DND-41 (cell line): ENCODE results near the gene SERPINI2.

ENCODE experiments used
- ATAC-seq: fragments of 200-7000 bp; cut with Tn5 transposase; 3 replicates; pipeline ENCODE4 v1.9.1; 2021; ENCODE audit warnings: low read depth; ENCODE audit not compliant: insufficient read depth
- DNase-seq: peaks from one replicate; pipeline ENCODE4 v3.0.0-alpha.2; 2020
- H2AFZ ChIP-seq: 2 replicates; pipeline ENCODE4 v1.6.0; 2012; ENCODE audit warnings: low read depth, low read length
- H3K27ac ChIP-seq: 2 replicates; pipeline ENCODE4 v1.5.1; 2012; ENCODE audit warnings: low read length, inconsistent platforms
- H3K27me3 ChIP-seq: fragments of 200-600 bp; sonication (generic); 2 replicates; pipeline ENCODE4 v1.6.0; 2012; ENCODE audit warnings: low read length, mild to moderate bottlenecking, inconsistent platforms; ENCODE audit not compliant: insufficient read depth, poor library complexity
- H3K36me3 ChIP-seq: 2 replicates; pipeline ENCODE4 v1.5.1; 2012; ENCODE audit warnings: low read length, inconsistent platforms; ENCODE audit not compliant: insufficient read depth
- H3K4me1 ChIP-seq: 2 replicates; pipeline ENCODE4 v1.5.1; 2012; ENCODE audit warnings: mild to moderate bottlenecking, low read length; ENCODE audit not compliant: insufficient read depth
- H3K4me2 ChIP-seq: 2 replicates; pipeline ENCODE4 v1.6.0; 2012; ENCODE audit warnings: mild to moderate bottlenecking, moderate library complexity, low read length, inconsistent platforms; ENCODE audit not compliant: insufficient read depth
- H3K4me3 ChIP-seq, 2 experiments: fragments of 200-600 bp in 1 of 2; shearing (Covaris generic) in 1 of 2; 2 replicates each; pipeline ENCODE4 v1.5.1; 2012 to 2016; ENCODE audit warnings: inconsistent platforms in 2 of 2, low read length in 2 of 2, mild to moderate bottlenecking in 2 of 2, low read depth in 1 of 2, moderate library complexity in 1 of 2
- H3K79me2 ChIP-seq: 2 replicates; pipeline ENCODE4 v1.6.0; 2012; ENCODE audit warnings: low read length, inconsistent platforms; ENCODE audit not compliant: insufficient read depth
- H3K9ac ChIP-seq: 2 replicates; pipeline ENCODE4 v1.6.0; 2012; ENCODE audit warnings: low read depth, mild to moderate bottlenecking, inconsistent platforms, low read length, moderate library complexity
- H3K9me3 ChIP-seq: 2 replicates; pipeline ENCODE4 v1.5.1; 2012; ENCODE audit warnings: low read length, moderate library complexity, mild to moderate bottlenecking, inconsistent platforms; ENCODE audit not compliant: insufficient read depth, severe bottlenecking
- H4K20me1 ChIP-seq: 2 replicates; pipeline ENCODE4 v1.6.0; 2012; ENCODE audit warnings: low read length; ENCODE audit not compliant: insufficient read depth
- EZH2 ChIP-seq: IDR thresholded peaks from 3 replicates; pipeline ENCODE4 v1.6.1; 2012; ENCODE audit warnings: borderline replicate concordance, low read depth, mild to moderate bottlenecking, moderate library complexity, low read length, inconsistent platforms; ENCODE audit not compliant: severe bottlenecking
- TF ChIP-seq, protein P1 (sequence below): IDR thresholded peaks from 2 replicates; pipeline ENCODE4 v1.5.1; 2012; ENCODE audit warnings: borderline replicate concordance, low read length, moderate library complexity, mild to moderate bottlenecking; ENCODE audit not compliant: poor library complexity, severe bottlenecking; ENCODE audit errors: extremely low read depth

Gene SERPINI2

DNA sequence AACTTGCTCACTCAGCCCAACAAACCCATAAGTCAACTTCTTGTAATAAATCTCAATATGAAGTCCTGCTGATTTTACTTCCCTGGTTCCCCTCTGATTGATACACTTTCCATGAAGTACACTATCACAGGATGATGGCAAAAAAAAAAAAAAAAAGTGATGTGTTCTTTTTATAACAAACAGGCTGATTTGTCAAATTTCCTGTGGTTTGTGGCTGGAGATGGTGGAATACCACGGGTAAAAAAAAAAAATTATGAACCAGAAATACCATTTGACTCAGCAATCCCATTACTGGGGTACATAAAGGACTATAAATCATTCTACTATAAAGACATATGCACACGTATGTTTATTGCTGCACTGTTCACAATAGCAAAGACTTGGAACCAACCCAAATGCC is 10.7 kb upstream of the SERPINI2 start:
- TF ChIP-seq, protein P1, sequence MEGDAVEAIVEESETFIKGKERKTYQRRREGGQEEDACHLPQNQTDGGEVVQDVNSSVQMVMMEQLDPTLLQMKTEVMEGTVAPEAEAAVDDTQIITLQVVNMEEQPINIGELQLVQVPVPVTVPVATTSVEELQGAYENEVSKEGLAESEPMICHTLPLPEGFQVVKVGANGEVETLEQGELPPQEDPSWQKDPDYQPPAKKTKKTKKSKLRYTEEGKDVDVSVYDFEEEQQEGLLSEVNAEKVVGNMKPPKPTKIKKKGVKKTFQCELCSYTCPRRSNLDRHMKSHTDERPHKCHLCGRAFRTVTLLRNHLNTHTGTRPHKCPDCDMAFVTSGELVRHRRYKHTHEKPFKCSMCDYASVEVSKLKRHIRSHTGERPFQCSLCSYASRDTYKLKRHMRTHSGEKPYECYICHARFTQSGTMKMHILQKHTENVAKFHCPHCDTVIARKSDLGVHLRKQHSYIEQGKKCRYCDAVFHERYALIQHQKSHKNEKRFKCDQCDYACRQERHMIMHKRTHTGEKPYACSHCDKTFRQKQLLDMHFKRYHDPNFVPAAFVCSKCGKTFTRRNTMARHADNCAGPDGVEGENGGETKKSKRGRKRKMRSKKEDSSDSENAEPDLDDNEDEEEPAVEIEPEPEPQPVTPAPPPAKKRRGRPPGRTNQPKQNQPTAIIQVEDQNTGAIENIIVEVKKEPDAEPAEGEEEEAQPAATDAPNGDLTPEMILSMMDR: no peak
- no peak for TF ChIP-seq EZH2
- no peak overlapping the region for H3K9ac ChIP-seq
- H4K20me1 ChIP-seq: no peaks in the 10 kb centered on the region
- H3K27ac ChIP-seq: no peak overlapping the region
- DNase-seq: no peak
- H3K79me2 ChIP-seq: no peaks in the 10 kb centered on the region
- no peak overlapping the region for H2AFZ ChIP-seq
- no peaks in the 10 kb centered on the region for H3K27me3 ChIP-seq
- no peaks in the 10 kb centered on the region for H3K36me3 ChIP-seq
- H3K9me3 ChIP-seq: no peaks in the 10 kb centered on the region
- H3K4me3 ChIP-seq: no peak overlapping the region
- H3K4me1 ChIP-seq: no peaks in the 10 kb centered on the region
- H3K4me2 ChIP-seq: no peak overlapping the region
- ATAC-seq: no peak

DNA sequence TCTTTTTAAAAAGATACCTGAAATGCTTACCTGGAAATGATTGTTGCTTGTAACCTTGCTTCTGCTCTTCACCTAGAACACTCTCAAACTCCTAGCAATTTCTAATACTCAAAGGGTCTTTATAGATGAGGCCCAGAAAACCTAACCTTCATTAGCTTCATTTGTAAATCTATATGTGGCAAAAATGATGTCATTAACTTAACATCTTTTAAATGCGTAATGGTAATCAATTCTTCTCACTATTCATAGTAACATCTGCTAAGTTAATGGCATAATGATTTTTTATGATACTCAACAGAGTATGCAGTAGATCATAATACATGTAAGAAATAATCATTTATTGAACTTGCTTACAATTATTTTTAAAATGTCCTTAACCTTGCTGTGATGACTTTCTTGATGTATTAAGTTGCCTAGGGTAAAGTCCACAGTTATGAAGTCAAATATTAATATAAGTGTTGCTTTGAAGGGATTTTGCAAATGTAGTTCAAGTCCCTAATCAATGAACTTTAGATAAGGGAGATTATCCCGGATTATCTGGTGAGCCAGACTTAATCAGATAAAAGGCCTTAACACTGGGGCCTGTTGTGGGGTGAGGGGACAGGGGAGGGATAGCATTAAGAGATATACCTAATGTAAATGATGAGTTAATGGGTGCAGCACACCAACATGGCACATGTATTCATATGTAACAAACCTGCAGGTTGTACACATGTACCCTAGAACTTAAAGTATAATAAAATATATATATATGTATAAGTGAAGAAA is 10.1 kb upstream of the SERPINI2 start:
- ATAC-seq: no peak
- no peaks in the 10 kb centered on the region for H3K4me1 ChIP-seq
- no peak overlapping the region for H3K9ac ChIP-seq
- H3K4me2 ChIP-seq: no peak overlapping the region
- H2AFZ ChIP-seq: no peak overlapping the region
- TF ChIP-seq, protein P1: no peak
- no peak for TF ChIP-seq EZH2
- H3K36me3 ChIP-seq: no peaks in the 10 kb centered on the region
- no peaks in the 10 kb centered on the region for H3K9me3 ChIP-seq
- H3K27me3 ChIP-seq: no peaks in the 10 kb centered on the region
- no peaks in the 10 kb centered on the region for H3K79me2 ChIP-seq
- DNase-seq: no peak
- H3K4me3 ChIP-seq: no peak overlapping the region
- no peaks in the 10 kb centered on the region for H4K20me1 ChIP-seq
- no peak overlapping the region for H3K27ac ChIP-seq

DNA sequence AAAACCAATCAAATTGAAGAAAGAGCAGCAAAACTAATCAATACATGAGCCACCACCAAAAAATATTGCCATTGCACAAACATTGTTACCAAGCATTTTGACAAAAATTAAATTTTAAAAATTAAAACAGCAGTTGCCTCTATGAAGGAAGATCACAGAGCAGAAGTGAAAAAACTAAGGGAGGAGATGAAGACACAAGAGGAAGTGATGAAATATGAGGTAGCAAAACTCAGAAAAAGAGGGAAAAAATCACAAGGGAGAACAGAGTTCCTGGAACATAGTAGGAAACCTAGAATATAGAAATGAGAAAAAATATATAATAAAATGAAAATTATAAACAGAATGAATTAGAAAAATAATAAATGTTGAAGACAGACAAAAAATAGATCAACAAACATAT is 7.3 kb upstream of the SERPINI2 start:
- DNase-seq (no peak), ATAC-seq (no peak)
- no peaks in the 10 kb centered on the region for H4K20me1 ChIP-seq
- H3K4me2 ChIP-seq: no peak overlapping the region
- no peak overlapping the region for H3K27ac ChIP-seq
- TF ChIP-seq, protein P1: no peak
- TF ChIP-seq EZH2: no peak
- no peaks in the 10 kb centered on the region for H3K36me3 ChIP-seq
- no peak overlapping the region for H3K9ac ChIP-seq
- H3K4me3 ChIP-seq: no peak overlapping the region
- H2AFZ ChIP-seq: no peak overlapping the region
- H3K9me3 ChIP-seq: no peaks in the 10 kb centered on the region
- no peaks in the 10 kb centered on the region for H3K27me3 ChIP-seq
- H3K79me2 ChIP-seq: no peaks in the 10 kb centered on the region
- H3K4me1 ChIP-seq: no peaks in the 10 kb centered on the region
